Measurements from ENCODE around the gene CPS1.
A peak's percentile ranks its signal among the peaks of the same experiment; 100 is the strongest.

CPS1 gene

GRCh38 chr2:210593166-210593565, 36.8 kb downstream of the CPS1 start:
- no peak overlapping the region for H3K27ac ChIP-seq
- peaks cover 3% of the 10 kb centered on the region; the same call in 1 of the 2 replicates for H3K9me3 ChIP-seq
- no peak overlapping the region for H3K4me3 ChIP-seq
- H3K27me3 ChIP-seq = no peaks in the 10 kb centered on the region
- no peak overlapping the region for H3K9ac ChIP-seq
- H3K36me3 ChIP-seq = no peaks in the 10 kb centered on the region
- H4K20me1 ChIP-seq = no peaks in the 10 kb centered on the region
- no peaks in the 10 kb centered on the region for H3K4me1 ChIP-seq
- TF ChIP-seq Cebpa-rat (IDR thresholded peaks at IDR 0.05) = no peak
- no peak overlapping the region for H3K4me2 ChIP-seq

- no peaks in the 10 kb centered on the region for H3K27me3 ChIP-seq
Observed at GRCh38 chr2:210598219-210598618, 41.8 kb downstream of the CPS1 start.

GRCh38 chr2:210599476-210599875, 43.1 kb downstream of the CPS1 start:
- H3K36me3 ChIP-seq = no peaks in the 10 kb centered on the region
- H3K9ac ChIP-seq = no peak overlapping the region
- no peaks in the 10 kb centered on the region for H3K27me3 ChIP-seq
- H3K27ac ChIP-seq = no peak overlapping the region
- TF ChIP-seq Cebpa-rat (IDR thresholded peaks at IDR 0.05) = no peak
- H3K4me1 ChIP-seq = no peaks in the 10 kb centered on the region
- H3K4me3 ChIP-seq = no peak overlapping the region
- no peaks in the 10 kb centered on the region for H4K20me1 ChIP-seq
- H3K4me2 ChIP-seq = no peak overlapping the region
- peaks cover 8% of the 10 kb centered on the region; the same call in 1 of the 2 replicates for H3K9me3 ChIP-seq

More at GRCh38 chr2:210598219-210598618, 41.8 kb downstream of the CPS1 start:
- H3K36me3 ChIP-seq = no peaks in the 10 kb centered on the region
- no peak overlapping the region for H3K27ac ChIP-seq
- no peak overlapping the region for H3K4me2 ChIP-seq
- no peak overlapping the region for H3K9ac ChIP-seq
- H3K4me1 ChIP-seq = no peaks in the 10 kb centered on the region
- H4K20me1 ChIP-seq = no peaks in the 10 kb centered on the region
- TF ChIP-seq Cebpa-rat (IDR thresholded peaks at IDR 0.05) = no peak
- no peak overlapping the region for H3K4me3 ChIP-seq
- peaks cover 8% of the 10 kb centered on the region; the same call in 1 of the 2 replicates for H3K9me3 ChIP-seq

GRCh38 chr2:210604666-210605065, 48.3 kb downstream of the CPS1 start:
- no peak for TF ChIP-seq Cebpa-rat (IDR thresholded peaks at IDR 0.05)
- H3K9me3 ChIP-seq = no peaks in the 10 kb centered on the region

GRCh38 chr2:210606001-210606400, 49.6 kb downstream of the CPS1 start:
- Histone ChIP-seq H3K4me3 (no peak overlapping the region), H3K27ac (no peak overlapping the region), H3K9me3 (no peaks in the 10 kb centered on the region), H3K4me1 (no peaks in the 10 kb centered on the region), H3K27me3 (no peaks in the 10 kb centered on the region), H3K4me2 (no peak overlapping the region), H4K20me1 (no peaks in the 10 kb centered on the region), H3K36me3 (no peaks in the 10 kb centered on the region), H3K9ac (no peak overlapping the region)
- no peak for TF ChIP-seq Cebpa-rat (IDR thresholded peaks at IDR 0.05)

More at GRCh38 chr2:210604666-210605065, 48.3 kb downstream of the CPS1 start:
- no peaks in the 10 kb centered on the region for H3K4me1 ChIP-seq
- H3K9ac ChIP-seq = no peak overlapping the region
- H4K20me1 ChIP-seq = no peaks in the 10 kb centered on the region
- no peak overlapping the region for H3K4me3 ChIP-seq
- H3K27ac ChIP-seq = no peak overlapping the region
- no peak overlapping the region for H3K4me2 ChIP-seq
- H3K36me3 ChIP-seq = no peaks in the 10 kb centered on the region
- no peaks in the 10 kb centered on the region for H3K27me3 ChIP-seq

- Histone ChIP-seq H3K4me2 (no peak overlapping the region), H3K4me1 (no peaks in the 10 kb centered on the region), H4K20me1 (no peaks in the 10 kb centered on the region), H3K9ac (no peak overlapping the region), H3K27ac (no peak overlapping the region), H3K27me3 (no peaks in the 10 kb centered on the region), H3K9me3 (no peaks in the 10 kb centered on the region), H3K36me3 (no peaks in the 10 kb centered on the region), H3K4me3 (no peak overlapping the region)
- no peak for TF ChIP-seq Cebpa-rat (IDR thresholded peaks at IDR 0.05)
Observed at GRCh38 chr2:210611466-210611865, 55.1 kb downstream of the CPS1 start.

GRCh38 chr2:210616074-210616473, 59.7 kb downstream of the CPS1 start:
- no peak overlapping the region for H3K9ac ChIP-seq
- H3K4me3 ChIP-seq = no peak overlapping the region
- TF ChIP-seq Cebpa-rat (IDR thresholded peaks at IDR 0.05) = no peak
- H3K27me3 ChIP-seq = no peaks in the 10 kb centered on the region
- H3K36me3 ChIP-seq = no peaks in the 10 kb centered on the region
- H3K4me2 ChIP-seq = no peak overlapping the region
- H3K27ac ChIP-seq = no peak overlapping the region
- no peaks in the 10 kb centered on the region for H4K20me1 ChIP-seq
- peaks cover 6% of the 10 kb centered on the region for H3K4me1 ChIP-seq
- no peaks in the 10 kb centered on the region for H3K9me3 ChIP-seq

- TF ChIP-seq Cebpa-rat (IDR thresholded peaks at IDR 0.05) = no peak
- no peak overlapping the region for H3K4me3 ChIP-seq
- H3K9ac ChIP-seq = no peak overlapping the region
- H3K27ac ChIP-seq = no peak overlapping the region
- no peaks in the 10 kb centered on the region for H4K20me1 ChIP-seq
- H3K4me1 ChIP-seq = peaks cover 7% of the 10 kb centered on the region
- H3K36me3 ChIP-seq = no peaks in the 10 kb centered on the region
- no peaks in the 10 kb centered on the region for H3K9me3 ChIP-seq
- no peak overlapping the region for H3K4me2 ChIP-seq
- no peaks in the 10 kb centered on the region for H3K27me3 ChIP-seq
Observed at GRCh38 chr2:210617318-210617717, 60.9 kb downstream of the CPS1 start.

- no peaks in the 10 kb centered on the region for H3K27me3 ChIP-seq
- no peak overlapping the region for H3K4me2 ChIP-seq
- H3K9me3 ChIP-seq = no peaks in the 10 kb centered on the region
- no peaks in the 10 kb centered on the region for H3K36me3 ChIP-seq
- H3K4me1 ChIP-seq = peaks cover 7% of the 10 kb centered on the region
- H4K20me1 ChIP-seq = no peaks in the 10 kb centered on the region
- TF ChIP-seq Cebpa-rat (IDR thresholded peaks at IDR 0.05) = no peak
- H3K27ac ChIP-seq = no peak overlapping the region
- no peak overlapping the region for H3K9ac ChIP-seq
- H3K4me3 ChIP-seq = no peak overlapping the region
Observed at GRCh38 chr2:210617732-210618330, 61.4 kb downstream of the CPS1 start.

GRCh38 chr2:210620456-210620855, 64.1 kb downstream of the CPS1 start:
- Histone ChIP-seq H3K4me2 (peak overlapping the region; percentile 20; the same call in 1 of the 2 replicates), H3K4me1 (peaks cover 7% of the 10 kb centered on the region), H3K27me3 (no peaks in the 10 kb centered on the region), H3K4me3 (no peak overlapping the region), H4K20me1 (no peaks in the 10 kb centered on the region), H3K9me3 (no peaks in the 10 kb centered on the region), H3K9ac (no peak overlapping the region), H3K36me3 (no peaks in the 10 kb centered on the region), H3K27ac (no peak overlapping the region)
- no peak for TF ChIP-seq Cebpa-rat (IDR thresholded peaks at IDR 0.05)

GRCh38 chr2:210623506-210623905, 67.1 kb downstream of the CPS1 start:
- H3K27ac ChIP-seq = no peak overlapping the region
- no peak overlapping the region for H3K9ac ChIP-seq
- H3K4me3 ChIP-seq = no peak overlapping the region
- no peaks in the 10 kb centered on the region for H3K36me3 ChIP-seq
- no peaks in the 10 kb centered on the region for H4K20me1 ChIP-seq
- peaks cover 7% of the 10 kb centered on the region for H3K4me1 ChIP-seq
- H3K9me3 ChIP-seq = no peaks in the 10 kb centered on the region
- H3K4me2 ChIP-seq = no peak overlapping the region
- H3K27me3 ChIP-seq = no peaks in the 10 kb centered on the region
- no peak for TF ChIP-seq Cebpa-rat (IDR thresholded peaks at IDR 0.05)
